IMR-90 (cell line): ENCODE results near the gene KIRREL1. TPM values are rescaled to one million over a fixed set of nuclear protein-coding genes. Genes with fewer than 3 reads are reported as not detected.

Experiments used
- ATAC-seq: fragments of 200-7000 bp; cut with Tn5 transposase; 2 replicates; pipeline ENCODE4 v1.9.1; 2020; ENCODE audit warnings: low read depth, mild to moderate bottlenecking, moderate library complexity
- BruUV-seq: library from RNA; stranded (reverse); fragments of 400-500 nt; replicated peaks from 2 replicates; lab custom pipeline; 2021; lab: Mats Ljungman, UMichigan
- CTCF ChIA-PET: fragments of 300-600 bp; formaldehyde crosslinking; extraction: SDS; loops from one replicate; lab custom pipeline; 2021; ENCODE audit warnings: antibody characterized with exemption; lab: Yijun Ruan, JAX
- POLR2A ChIA-PET: fragments of 300-600 bp; sonication (Branson Sonifier 250); formaldehyde crosslinking; loops from one replicate; lab custom pipeline; 2022; ENCODE audit warnings: antibody characterized with exemption; ENCODE audit not compliant: unreplicated experiment; lab: Charles Lee
- DNase-seq: peaks from one replicate; pipeline ENCODE4 v3.0.0; 2013
- H2AFZ ChIP-seq: replicated peaks from 2 replicates; pipeline ENCODE3; 2013; ENCODE audit warnings: low read length, mild to moderate bottlenecking; ENCODE audit not compliant: poor library complexity
- H2AK5ac ChIP-seq: 2 replicates; pipeline ENCODE4 v1.6.1; 2013; ENCODE audit warnings: low read depth, low read length, inconsistent platforms
- H2AK9ac ChIP-seq: replicated peaks from 2 replicates; pipeline ENCODE3; 2013; ENCODE audit warnings: mild to moderate bottlenecking, low read depth, low read length, moderate library complexity; ENCODE audit not compliant: poor library complexity
- H2BK120ac ChIP-seq: 2 replicates; pipeline ENCODE4 v1.6.1; 2013; ENCODE audit warnings: low read depth, low read length, inconsistent platforms
- H2BK15ac ChIP-seq: 3 replicates; pipeline ENCODE4 v1.6.1; 2013; ENCODE audit warnings: low read depth, low read length, inconsistent platforms
- H2BK20ac ChIP-seq: 2 replicates; pipeline ENCODE4 v1.6.1; 2013; ENCODE audit warnings: low read depth, mild to moderate bottlenecking, inconsistent platforms, low read length, moderate library complexity
- H2BK5ac ChIP-seq: 2 replicates; pipeline ENCODE4 v1.6.1; 2013; ENCODE audit warnings: mild to moderate bottlenecking, low read depth, low read length, inconsistent platforms; ENCODE audit not compliant: poor library complexity, severe bottlenecking
- H3K14ac ChIP-seq: replicated peaks from 2 replicates; pipeline ENCODE4 v1.6.1; 2013; ENCODE audit warnings: low read depth, low read length, inconsistent platforms
- H3K18ac ChIP-seq: 2 replicates; pipeline ENCODE4 v1.6.1; 2013; ENCODE audit warnings: low read depth, low read length, control low read depth
- H3K23ac ChIP-seq: 2 replicates; pipeline ENCODE4 v1.6.1; 2013; ENCODE audit warnings: low read depth, low read length, inconsistent platforms
- H3K27ac ChIP-seq: 2 replicates; pipeline ENCODE4 v1.5.1; 2013; ENCODE audit warnings: mild to moderate bottlenecking, control low read depth, low read length; ENCODE audit not compliant: insufficient read depth
- H3K27me3 ChIP-seq: 2 replicates; pipeline ENCODE4 v1.6.1; 2013; ENCODE audit warnings: low read length; ENCODE audit not compliant: control insufficient read depth, insufficient read depth
- H3K36me3 ChIP-seq: 2 replicates; pipeline ENCODE4 v1.6.1; 2013; ENCODE audit warnings: low read length, mixed read lengths; ENCODE audit not compliant: control insufficient read depth, insufficient read depth
- H3K4ac ChIP-seq: 2 replicates; pipeline ENCODE4 v1.6.1; 2013; ENCODE audit warnings: low read depth, low read length, inconsistent platforms
- H3K4me1 ChIP-seq: 2 replicates; pipeline ENCODE4 v1.6.1; 2013; ENCODE audit warnings: low read length, mixed read lengths; ENCODE audit not compliant: control insufficient read depth, insufficient read depth
- H3K4me2 ChIP-seq: 2 replicates; pipeline ENCODE4 v1.6.1; 2013; ENCODE audit warnings: low read depth, mild to moderate bottlenecking, control low read depth, low read length, moderate library complexity
- H3K4me3 ChIP-seq: 2 replicates; pipeline ENCODE4 v1.5.1; 2013; ENCODE audit warnings: low read depth, mild to moderate bottlenecking, control low read depth, low read length, moderate library complexity; ENCODE audit not compliant: insufficient read depth
- H3K56ac ChIP-seq: 2 replicates; pipeline ENCODE4 v1.6.1; 2013; ENCODE audit warnings: low read length, inconsistent platforms; ENCODE audit not compliant: insufficient read depth; ENCODE audit errors: extremely low read depth
- H3K79me1 ChIP-seq, 2 experiments: 2 replicates each; pipeline ENCODE4 v1.6.1; 2013; ENCODE audit warnings: low read length in 2 of 2, inconsistent platforms in 1 of 2, low read depth in 1 of 2
- H3K9ac ChIP-seq: 2 replicates; pipeline ENCODE4 v1.6.1; 2013; ENCODE audit warnings: low read depth, low read length, control low read depth
- H3K9me1 ChIP-seq: 2 replicates; pipeline ENCODE4 v1.6.1; 2013; ENCODE audit warnings: low read length, inconsistent platforms; ENCODE audit not compliant: insufficient read depth
- H3K9me3 ChIP-seq: 2 replicates; pipeline ENCODE4 v1.6.1; 2013; ENCODE audit warnings: low read length; ENCODE audit not compliant: control insufficient read depth, insufficient read depth
- H4K20me1 ChIP-seq: 2 replicates; pipeline ENCODE4 v1.6.1; 2013; ENCODE audit warnings: low read length, inconsistent platforms; ENCODE audit not compliant: insufficient read depth
- H4K5ac ChIP-seq: 2 replicates; pipeline ENCODE4 v1.6.1; 2013; ENCODE audit warnings: mild to moderate bottlenecking, low read depth, low read length, control low read depth
- H4K8ac ChIP-seq, 2 experiments: 2 replicates each; pipeline ENCODE4 v1.6.1; 2013; ENCODE audit warnings: low read depth in 2 of 2, low read length in 2 of 2, control low read depth in 1 of 2, inconsistent platforms in 1 of 2
- H4K91ac ChIP-seq: 2 replicates; pipeline ENCODE4 v1.6.1; 2013; ENCODE audit warnings: low read depth, low read length, inconsistent platforms; ENCODE audit not compliant: insufficient read depth
- BHLHE40 ChIP-seq: fragments of 150-350 bp; IDR thresholded peaks from 2 replicates; pipeline ENCODE4 v1.6.1; 2016; ENCODE audit warnings: mild to moderate bottlenecking, low read depth, low read length
- CEBPB ChIP-seq: IDR thresholded peaks from 2 replicates; pipeline ENCODE4 v1.6.1; 2012; ENCODE audit warnings: low read depth, low read length, improper control_type of control experiment
- CHD1 ChIP-seq: IDR thresholded peaks from 2 replicates; pipeline ENCODE4 v1.6.1; 2012; ENCODE audit warnings: low read depth, low read length, improper control_type of control experiment
- CTCF ChIP-seq: conservative IDR thresholded peaks from 2 replicates; pipeline ENCODE4 v1.5.1; 2012; ENCODE audit warnings: mild to moderate bottlenecking, low read depth, low read length, improper control_type of control experiment
- ELK1 ChIP-seq: fragments of 150-350 bp; IDR thresholded peaks from 2 replicates; pipeline ENCODE4 v1.6.1; 2016; ENCODE audit warnings: low read depth, mild to moderate bottlenecking, low read length, moderate library complexity, borderline replicate concordance
- FOS ChIP-seq: fragments of 150-350 bp; IDR thresholded peaks from 2 replicates; pipeline ENCODE4 v1.6.1; 2016; ENCODE audit warnings: low read depth, low read length
- MAFK ChIP-seq: IDR thresholded peaks from 2 replicates; pipeline ENCODE4 v1.6.1; 2012; ENCODE audit warnings: low read depth, low read length, improper control_type of control experiment
- MAZ ChIP-seq: IDR thresholded peaks from 2 replicates; pipeline ENCODE4 v1.6.1; 2012; ENCODE audit warnings: low read depth, mild to moderate bottlenecking, low read length, improper control_type of control experiment, moderate library complexity, borderline replicate concordance
- MXI1 ChIP-seq: IDR thresholded peaks from 2 replicates; pipeline ENCODE4 v1.6.1; 2012; ENCODE audit warnings: low read depth, mild to moderate bottlenecking, low read length, moderate library complexity, borderline replicate concordance
- NFE2L2 ChIP-seq: fragments of 150-350 bp; IDR thresholded peaks from 2 replicates; pipeline ENCODE4 v1.6.1; 2016; ENCODE audit warnings: low read depth, mild to moderate bottlenecking, low read length
- POLR2A ChIP-seq: IDR thresholded peaks from 2 replicates; pipeline ENCODE4 v1.6.1; 2012; ENCODE audit warnings: mild to moderate bottlenecking, low read depth, low read length
- RAD21 ChIP-seq: IDR thresholded peaks from 2 replicates; pipeline ENCODE4 v1.6.1; 2012; ENCODE audit warnings: low read length, improper control_type of control experiment
- RCOR1 ChIP-seq: IDR thresholded peaks from 2 replicates; pipeline ENCODE4 v1.6.1; 2012; ENCODE audit warnings: mild to moderate bottlenecking, low read length, improper control_type of control experiment; ENCODE audit not compliant: insufficient replicate concordance
- RFX5 ChIP-seq: IDR thresholded peaks from 2 replicates; pipeline ENCODE4 v1.8.0; 2012; ENCODE audit warnings: low read depth, mild to moderate bottlenecking, low read length, moderate library complexity
- SMC3 ChIP-seq: fragments of 150-350 bp; IDR thresholded peaks from 2 replicates; pipeline ENCODE4 v1.6.1; 2016; ENCODE audit warnings: low read depth, mild to moderate bottlenecking, antibody characterized with exemption, low read length, moderate library complexity
- USF2 ChIP-seq: fragments of 150-350 bp; IDR thresholded peaks from 2 replicates; pipeline ENCODE4 v1.6.1; 2017; ENCODE audit warnings: mild to moderate bottlenecking, antibody characterized with exemption, low read length, low read depth
- dilution Hi-C: fragments of 300-500 bp; cut with HindIII; formaldehyde crosslinking; loops from one replicate; pipeline ENCODE4 v1.14.3; 2018; ENCODE audit warnings: low sequenced_read_pairs; ENCODE audit not compliant: unreplicated experiment
- in situ Hi-C: fragments of 300-500 bp; cut with MboI; formaldehyde crosslinking; loops from 3 replicates; pipeline ENCODE4 v1.14.3; 2019; ENCODE audit warnings: low sequenced_read_pairs, inconsistent platforms, mixed read lengths
- intact Hi-C: fragments of 100-400 bp; cut with micrococcal nuclease; formaldehyde crosslinking; loops from 2 replicates; pipeline ENCODE4 v1.10.0; 2022
- polyA plus RNA-seq, 3 experiments: library from polyadenylated mRNA; depleted of rRNA; stranded (reverse); fragments of >200 nt; gene quantifications; 2 replicates each; pipeline ENCODE4 v1.2.3, GENCODE V29; 2012; ENCODE audit warnings: low replicate concordance in 1 of 3
- total RNA-seq: library from RNA; depleted of rRNA; stranded (reverse); fragments of >200 nt; gene quantifications from 2 replicates; pipeline ENCODE4 v1.2.3, GENCODE V29; 2012

KIRREL1 gene
- total and polyA plus RNA-seq, 2 of the 4 experiments (the other 2 are of a cell fraction), result 58.1 to 64.7 TPM

GRCh38 chr1:157949074-157949354 lies 44.4 kb upstream of the KIRREL1 start:
- Histone ChIP-seq H2BK5ac (no peak overlapping the region), H3K56ac (no peak overlapping the region), H3K4me2 (no peak overlapping the region), H3K27me3 (peaks cover 13% of the 10 kb centered on the region), H3K23ac (no peak overlapping the region), H4K5ac (no peak overlapping the region), H4K20me1 (no peaks in the 10 kb centered on the region), H3K27ac (no peak overlapping the region), H3K9me3 (no peaks in the 10 kb centered on the region), H4K91ac (no peak overlapping the region), H3K18ac (no peak overlapping the region), H3K4me3 (no peak overlapping the region), H2BK20ac (no peak overlapping the region), H3K4me1 (no peaks in the 10 kb centered on the region), H3K14ac (no peak overlapping the region), H3K9me1 (no peaks in the 10 kb centered on the region), H2BK120ac (no peak overlapping the region), H2AK9ac (no peak overlapping the region), H2AFZ (no peak overlapping the region), H3K79me1 (no peaks in the 10 kb centered on the region), H4K8ac (no peak overlapping the region), H3K4ac (no peak overlapping the region), H3K9ac (no peak overlapping the region), H3K36me3 (no peaks in the 10 kb centered on the region), H2BK15ac (no peak overlapping the region), H2AK5ac (no peak overlapping the region)
- intact Hi-C loops (loop anchor here (2.0 to 5.0 kb wide), 2 partner anchors 70 to 367 kb away; no protein-coding TSS in a partner anchor), dilution Hi-C loops (no loop called here), in situ Hi-C loops (no loop called here)
- ChIA-PET CTCF (no interaction called here), POLR2A (no interaction called here)
- no TSS peak for BruUV-seq
- DNase-seq (no peak), ATAC-seq (no peak)
- TF ChIP-seq USF2 (no peak), POLR2A (no peak), MAFK (no peak), BHLHE40 (no peak), RFX5 (no peak), RAD21 (no peak), NFE2L2 (no peak), ELK1 (no peak), FOS (no peak), MXI1 (no peak), RCOR1 (no peak), CHD1 (no peak), MAZ (no peak), CEBPB (no peak), CTCF (no peak), SMC3 (no peak)
